NOMO-1 (cell line): ENCODE data around the gene ANKRD12.
"Not testable (repeated sequence)": the region's sequence is repeated elsewhere in the genome, so short reads cannot be mapped to it uniquely, and the experiment has no call there.

ENCODE experiments used
- DNase-seq, 2 experiments: peaks; one replicate each; lab custom pipeline; 2025; ENCODE audit not compliant: unreplicated experiment in 2 of 2; lab: John Stamatoyannopoulos, UW

Gene ANKRD12

GRCh38 chr18:9136315-9137155, at the start of gene ANKRD12:
Gene ANKRD12, plus strand, starts transcription at chr18:9136781. Its CDS starts 45,652 bp downstream, at chr18:9182433.
- peak; percentile 93 to 98 for DNase-seq

- DNase-seq: no peak
Measured at GRCh38 chr18:9087144-9087543, 49.4 kb upstream of the ANKRD12 start.

GRCh38 chr18:9088252-9088651, 48.3 kb upstream of the ANKRD12 start:
- DNase-seq: no peak

DNA sequence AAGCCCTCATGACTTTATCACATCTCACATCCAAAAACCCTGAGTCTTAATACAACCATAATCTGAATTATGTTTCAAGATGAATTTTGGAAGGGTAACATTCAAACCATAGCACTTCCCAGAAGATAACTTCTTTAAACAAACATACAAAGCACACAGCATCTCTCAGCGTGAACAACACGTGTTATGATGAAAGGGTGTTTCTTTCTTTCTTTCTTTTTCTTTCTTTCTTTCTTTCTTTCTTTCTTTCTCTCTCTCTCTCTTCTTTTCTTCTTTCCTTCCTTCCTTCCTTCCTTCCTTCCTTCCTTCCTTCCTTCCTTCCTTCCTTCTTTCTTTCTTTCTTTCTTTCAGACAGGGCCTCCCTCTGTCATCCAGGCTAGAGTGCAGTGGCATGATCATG, 47.9 kb upstream of the ANKRD12 start:
- DNase-seq: not testable (repeated sequence)

- no peak for DNase-seq
Measured at GRCh38 chr18:9090578-9090977, 46.0 kb upstream of the ANKRD12 start.

GRCh38 chr18:9091066-9091476, 45.5 kb upstream of the ANKRD12 start:
- no peak for DNase-seq

- DNase-seq: no peak
Measured at GRCh38 chr18:9092665-9093064, 43.9 kb upstream of the ANKRD12 start.

GRCh38 chr18:9093109-9093508, 43.5 kb upstream of the ANKRD12 start:
- DNase-seq: not testable (repeated sequence)

DNA sequence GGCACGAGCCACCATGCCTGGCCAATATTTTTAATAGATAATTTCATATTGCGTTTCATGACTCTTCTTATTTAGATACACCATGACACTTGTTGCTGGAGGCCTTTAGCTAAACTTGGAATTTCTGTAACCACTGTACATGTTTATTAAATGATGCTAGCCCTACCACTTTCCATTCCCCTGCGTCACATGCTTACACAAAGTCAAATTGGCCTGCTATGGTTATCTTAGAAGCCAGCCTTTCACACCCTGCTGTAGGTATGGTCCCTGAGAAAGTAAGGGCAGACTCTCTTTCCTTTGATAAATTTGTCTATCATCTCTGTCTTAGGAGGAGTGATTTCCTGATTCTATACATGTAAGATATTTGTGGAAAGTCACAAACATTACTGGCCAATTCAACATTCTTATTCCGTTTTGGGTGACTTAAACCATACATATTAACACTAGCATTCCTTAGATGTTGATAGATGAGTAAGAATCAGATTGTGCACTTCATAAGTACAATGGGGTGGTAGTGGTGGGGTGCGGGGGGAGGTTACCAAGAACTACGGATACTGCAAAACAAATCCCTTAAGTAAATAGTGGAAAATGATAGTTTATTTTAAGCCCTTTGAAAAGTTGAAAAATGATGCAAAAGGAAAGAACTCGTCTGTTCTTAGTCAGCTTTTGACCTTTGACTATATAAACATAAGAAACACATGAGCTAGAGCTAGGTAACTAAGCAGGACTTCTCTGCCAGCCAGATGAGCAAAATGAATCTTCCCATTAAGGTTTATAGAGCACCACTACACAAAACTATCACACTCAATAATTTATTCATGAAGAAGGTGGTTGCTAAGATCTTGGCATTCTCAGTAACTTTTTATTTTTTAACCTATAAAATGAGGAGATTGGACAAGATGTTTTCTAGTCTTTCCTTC, 42.0 kb upstream of the ANKRD12 start:
- DNase-seq: no peak

DNA sequence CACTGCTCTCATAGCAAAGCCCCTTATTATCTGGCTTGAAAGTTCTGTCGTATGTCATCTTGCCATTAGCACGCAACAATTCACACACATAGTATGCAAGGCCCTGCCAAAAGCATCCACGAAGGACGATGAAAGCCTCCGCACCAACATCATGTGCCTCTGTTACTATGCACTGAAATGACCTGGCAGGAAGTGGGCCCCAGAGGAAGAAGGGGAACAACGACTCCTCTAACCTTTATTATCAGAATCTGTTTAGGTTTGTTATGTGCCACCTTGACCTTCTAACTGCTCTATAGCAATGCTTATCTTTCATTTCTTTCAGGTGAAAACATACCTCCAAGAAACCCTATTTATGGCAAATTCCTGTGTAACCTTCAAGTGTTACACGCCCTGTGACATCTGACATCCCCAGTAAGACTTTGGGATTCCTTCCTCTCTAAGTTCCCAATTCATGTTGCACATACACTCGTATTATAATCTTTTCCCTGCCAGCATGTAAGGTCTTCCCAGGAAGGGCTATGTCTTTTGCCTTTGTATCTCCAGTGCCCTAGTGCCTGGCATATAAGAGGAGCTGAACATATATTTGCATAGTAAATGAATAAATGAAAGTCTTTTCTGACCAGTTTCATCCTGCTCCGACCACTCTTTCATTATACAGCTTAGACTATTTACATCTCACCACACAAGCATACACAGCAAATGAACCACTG, 41.1 kb upstream of the ANKRD12 start:
- peak; percentile 57 to 72 for DNase-seq

- DNase-seq: no peak
Measured at GRCh38 chr18:9096007-9096371, 40.6 kb upstream of the ANKRD12 start.

- no peak for DNase-seq
Measured at GRCh38 chr18:9096685-9097084, 39.9 kb upstream of the ANKRD12 start.

DNA sequence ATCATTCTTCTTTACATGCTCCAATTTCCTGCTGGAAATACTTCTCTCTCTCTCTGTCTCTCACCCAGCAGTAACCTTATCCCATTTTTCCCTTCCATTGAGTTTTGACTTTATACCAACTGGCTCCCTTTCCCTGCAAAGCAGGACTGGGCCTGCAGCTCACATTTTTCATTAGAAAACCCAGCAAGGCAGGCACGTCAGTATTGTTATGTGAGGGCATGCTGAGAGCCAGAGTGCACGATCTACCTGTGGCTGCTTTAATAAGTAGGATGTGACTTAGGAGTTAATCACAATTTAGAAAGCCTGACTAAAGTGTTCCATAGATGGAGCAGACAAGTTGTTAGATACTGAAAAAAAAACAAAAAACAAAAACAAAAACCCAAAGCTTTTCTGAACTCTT, 39.2 kb upstream of the ANKRD12 start:
- DNase-seq: no peak

GRCh38 chr18:9100796-9101195, 35.8 kb upstream of the ANKRD12 start:
- DNase-seq: no peak

- peak; percentile 57 to 80 for DNase-seq
Measured at GRCh38 chr18:9101730-9102507, 34.7 kb upstream of the ANKRD12 start.

- peak; percentile 91 to 96 for DNase-seq
Measured at GRCh38 chr18:9102508-9103375, 33.8 kb upstream of the ANKRD12 start, which contains the start of gene NDUFV2. Gene NDUFV2, plus strand, starts transcription at chr18:9102699. Its CDS starts 45 bp downstream, at chr18:9102744.

GRCh38 chr18:9103376-9103873, 33.2 kb upstream of the ANKRD12 start:
- DNase-seq: peak in 1 of 2 experiments; percentile 26

GRCh38 chr18:9104244-9104901, 32.2 kb upstream of the ANKRD12 start:
- no peak for DNase-seq
